Measurements from ENCODE around the gene PPP4C.

PPP4C gene

DNA sequence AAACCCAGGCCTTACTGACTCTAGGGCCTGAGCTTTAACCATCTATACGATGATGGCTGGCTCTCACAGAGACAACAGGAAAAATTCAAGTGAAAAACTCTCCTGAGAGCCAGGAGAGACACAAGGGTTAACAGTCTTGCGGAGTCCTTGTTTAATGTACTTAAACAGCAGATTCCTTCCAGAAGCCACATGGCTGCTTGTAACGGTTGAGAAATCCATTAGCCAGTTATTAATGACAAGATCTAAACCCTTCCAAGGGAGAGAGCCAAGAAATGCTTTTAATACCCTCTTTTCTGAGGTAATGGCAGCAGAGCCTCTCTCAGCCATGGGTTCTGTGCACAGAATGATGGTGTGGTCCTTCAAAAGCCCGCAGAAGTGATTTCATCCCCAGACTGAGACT, 15.4 kb upstream of the PPP4C start:
- DNase-seq = no peak

DNA sequence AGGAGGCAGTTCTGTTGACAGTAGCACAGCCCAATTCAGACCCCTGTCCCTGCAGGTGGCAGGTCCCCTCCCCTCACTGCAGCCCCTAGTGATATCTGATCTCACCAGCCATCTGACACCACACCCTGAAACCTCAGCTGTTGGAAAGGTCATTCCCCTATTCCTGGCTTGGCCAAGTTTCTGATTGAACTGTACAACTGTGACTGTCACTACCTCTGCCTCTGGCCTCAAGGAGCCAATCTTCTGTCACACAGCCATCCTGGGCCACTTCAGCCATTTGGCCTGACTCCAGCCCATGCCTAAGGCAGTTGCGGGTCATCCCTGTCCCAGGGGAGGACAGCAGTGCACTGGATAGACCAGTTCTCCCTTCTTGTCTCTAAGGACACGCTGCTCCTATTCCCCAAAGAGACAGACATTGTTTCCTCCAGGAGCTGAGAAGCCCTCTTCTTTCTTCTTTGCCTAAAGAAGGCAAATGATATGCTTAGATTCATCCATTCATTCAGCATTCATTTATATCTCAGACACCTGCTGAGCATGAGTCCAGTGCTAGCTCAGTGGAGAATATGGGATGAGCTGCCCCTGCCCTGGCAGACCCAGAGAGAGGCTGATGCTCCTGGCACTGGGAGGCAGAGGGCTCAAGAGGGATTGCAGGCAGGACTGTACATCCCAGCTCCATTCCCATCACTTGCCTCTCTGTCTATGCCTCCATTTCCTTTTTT, 14.8 kb upstream of the PPP4C start:
- DNase-seq = no peak

DNA sequence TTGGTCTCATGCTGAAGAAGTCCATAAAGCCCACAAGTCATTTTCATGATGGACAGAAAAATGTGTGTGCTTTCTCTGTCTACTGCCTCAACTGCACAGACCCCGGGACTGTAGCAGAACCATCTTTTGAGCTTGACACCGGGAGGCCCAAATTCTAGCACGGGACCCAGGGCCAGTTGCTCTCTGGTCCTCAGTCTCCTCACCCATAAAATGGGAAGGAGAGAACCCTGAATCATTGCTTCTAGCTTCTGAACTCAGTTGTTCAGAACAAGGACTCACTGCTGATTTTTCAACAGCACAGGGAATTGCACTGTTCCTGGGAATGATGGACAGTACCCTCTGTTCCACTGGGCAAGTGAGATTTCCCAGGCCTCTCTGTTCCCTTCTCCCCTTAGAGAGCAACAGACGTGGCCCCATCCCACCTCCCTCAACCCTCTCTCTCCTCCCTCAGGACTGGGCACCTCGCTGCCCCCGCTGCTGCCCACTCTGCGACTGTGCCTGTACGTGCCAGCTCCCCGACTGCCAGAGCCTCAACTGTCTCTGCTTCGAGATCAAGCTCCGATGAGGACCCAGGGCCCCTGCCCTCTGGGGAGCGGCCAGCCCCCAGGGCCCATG, 12.4 kb upstream of the PPP4C start:
- no peak for DNase-seq

DNA sequence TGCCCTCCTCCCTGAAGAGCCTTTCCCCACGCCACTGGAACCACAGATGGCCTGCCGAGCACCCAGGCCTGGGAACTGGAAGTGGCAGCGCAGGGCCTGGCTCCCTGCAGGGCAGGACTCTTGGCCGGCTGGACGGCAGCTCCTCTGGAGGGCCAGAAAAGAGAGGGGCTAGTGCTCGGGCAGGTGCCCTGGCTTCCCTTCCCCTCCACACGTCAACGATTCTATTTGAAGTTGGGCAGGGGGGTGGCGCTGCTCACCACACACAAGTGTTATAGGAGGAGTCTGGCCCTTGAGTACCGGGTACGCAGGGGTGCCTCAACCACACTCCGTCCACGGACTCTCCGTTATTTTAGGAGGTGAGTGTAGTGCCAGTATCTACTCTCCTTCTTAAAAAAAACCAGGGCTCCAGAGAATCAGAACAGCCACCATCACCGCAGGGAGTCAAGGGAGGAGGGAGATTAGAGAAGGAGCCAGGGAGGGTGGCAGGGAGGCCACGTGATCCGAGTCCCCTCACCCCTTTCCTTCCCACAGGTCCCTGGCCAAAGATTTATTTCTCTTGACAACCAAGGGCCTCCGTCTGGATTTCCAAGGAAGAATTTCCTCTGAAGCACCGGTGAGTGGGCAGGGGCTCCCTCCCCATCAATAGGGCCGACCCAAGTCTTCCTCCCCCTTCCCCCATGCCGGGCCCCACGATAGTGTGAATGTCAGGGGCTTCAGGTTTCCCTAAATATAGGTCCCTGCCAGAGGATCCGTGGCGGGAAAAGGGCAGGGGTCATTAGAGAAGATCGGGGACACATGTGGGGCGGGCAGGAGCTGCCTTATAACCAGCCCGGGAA, 11.7 kb upstream of the PPP4C start:
- peak; percentile 78 to 79 for DNase-seq

DNA sequence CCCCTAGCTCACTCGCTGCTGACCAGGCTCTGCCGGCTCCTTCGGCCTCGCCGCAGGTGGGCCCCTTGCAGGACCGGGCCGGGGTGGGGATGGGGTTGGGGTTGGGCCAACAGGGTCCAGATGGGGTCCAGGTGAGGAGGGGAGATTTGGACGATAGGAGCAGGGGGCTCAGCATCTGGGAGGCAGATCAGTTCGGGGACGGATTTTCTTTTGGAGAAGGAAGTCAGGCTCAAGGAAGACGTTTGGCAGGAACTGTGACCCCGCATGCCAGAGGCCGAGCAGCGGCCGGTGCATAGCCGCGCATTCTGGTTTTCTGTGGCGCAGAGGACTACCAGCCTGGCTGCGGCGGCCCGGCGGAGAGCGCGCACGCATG, 11.1 kb upstream of the PPP4C start:
- DNase-seq = no peak

DNA sequence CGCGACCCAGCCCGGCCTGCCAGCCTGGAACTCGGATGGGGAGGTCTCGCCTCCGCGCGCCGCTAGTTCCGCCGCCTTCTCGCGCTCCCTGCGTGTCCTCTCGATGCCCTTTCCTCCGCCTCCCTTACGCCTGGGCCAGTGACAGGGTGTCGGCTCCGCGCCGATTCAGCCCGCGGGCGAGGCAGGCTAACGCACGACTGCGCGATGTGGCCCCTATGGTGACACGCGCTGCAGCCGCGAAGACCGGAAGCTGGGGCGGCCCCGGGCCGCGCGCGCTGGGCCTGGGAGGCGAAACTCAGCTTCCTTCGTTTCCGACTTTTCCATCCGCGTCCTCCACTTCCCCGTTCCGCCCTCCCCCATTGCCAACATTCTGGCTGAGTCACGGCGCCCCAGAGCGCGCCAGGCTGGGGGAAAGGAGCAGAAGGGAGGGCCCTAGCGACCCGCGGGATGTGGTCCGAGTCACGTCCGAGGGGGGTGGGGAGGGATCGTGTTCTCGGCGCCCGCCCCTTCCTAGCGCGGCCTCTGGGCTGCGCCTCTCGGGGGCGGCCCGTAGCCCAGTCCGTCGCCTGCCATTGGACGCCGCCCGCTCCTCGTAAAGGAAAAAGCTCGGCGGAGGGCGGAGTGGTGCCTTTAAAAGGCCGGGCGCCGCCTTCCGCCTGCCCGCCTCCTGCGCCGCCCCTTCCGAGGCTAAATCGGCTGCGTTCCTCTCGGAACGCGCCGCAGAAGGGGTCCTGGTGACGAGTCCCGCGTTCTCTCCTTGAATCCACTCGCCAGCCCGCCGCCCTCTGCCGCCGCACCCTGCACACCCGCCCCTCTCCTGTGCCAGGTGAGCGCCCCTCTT, 10.5 kb upstream of the PPP4C start, which contains the start of gene ALDOA:
Gene ALDOA, plus strand, starts transcription at position 659 of the 841 bp plus-strand sequence. CDS start 1,138 bp downstream, outside the sequence.
- peak; percentile 95 for DNase-seq

DNA sequence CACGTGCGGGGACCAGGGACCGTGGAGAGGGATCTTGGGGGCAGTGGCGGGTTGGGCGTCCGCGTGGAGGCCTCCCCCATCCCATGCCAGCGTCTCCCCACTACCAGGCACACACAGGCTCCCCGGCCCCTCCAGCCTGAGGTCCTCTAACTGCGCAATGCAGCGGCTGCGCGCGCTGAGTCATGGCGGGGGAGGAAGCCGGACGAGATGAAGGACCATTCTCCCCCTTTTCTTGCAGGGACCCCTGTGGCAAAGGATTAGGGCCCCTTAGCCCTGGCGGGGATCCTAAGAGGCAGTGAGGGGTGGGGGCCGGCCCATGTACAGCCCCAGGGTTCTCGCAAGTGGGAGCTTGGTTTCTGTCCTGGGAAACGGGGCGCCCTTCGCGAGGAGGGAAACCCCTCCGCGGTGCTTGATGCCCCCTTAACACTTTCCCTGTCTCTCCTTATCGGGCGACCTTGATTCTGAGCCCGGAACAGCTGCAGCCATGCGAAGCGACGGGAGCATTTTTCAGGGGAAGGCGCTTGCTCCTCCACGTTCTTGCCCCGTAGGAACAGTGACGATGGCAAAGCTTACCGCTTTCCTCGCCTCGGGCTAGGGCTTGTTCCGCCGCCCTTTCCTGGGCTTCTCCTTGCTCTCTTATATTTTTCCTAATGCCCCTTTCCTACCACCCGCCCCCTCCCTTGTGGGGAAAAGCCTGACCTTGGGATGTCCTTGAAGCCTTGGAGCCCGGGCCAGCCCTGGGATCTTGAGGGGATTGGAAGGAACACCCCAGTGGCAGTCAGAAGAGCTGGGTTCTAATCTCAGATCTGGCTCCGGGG, 9.6 kb upstream of the PPP4C start:
- DNase-seq = no peak

DNA sequence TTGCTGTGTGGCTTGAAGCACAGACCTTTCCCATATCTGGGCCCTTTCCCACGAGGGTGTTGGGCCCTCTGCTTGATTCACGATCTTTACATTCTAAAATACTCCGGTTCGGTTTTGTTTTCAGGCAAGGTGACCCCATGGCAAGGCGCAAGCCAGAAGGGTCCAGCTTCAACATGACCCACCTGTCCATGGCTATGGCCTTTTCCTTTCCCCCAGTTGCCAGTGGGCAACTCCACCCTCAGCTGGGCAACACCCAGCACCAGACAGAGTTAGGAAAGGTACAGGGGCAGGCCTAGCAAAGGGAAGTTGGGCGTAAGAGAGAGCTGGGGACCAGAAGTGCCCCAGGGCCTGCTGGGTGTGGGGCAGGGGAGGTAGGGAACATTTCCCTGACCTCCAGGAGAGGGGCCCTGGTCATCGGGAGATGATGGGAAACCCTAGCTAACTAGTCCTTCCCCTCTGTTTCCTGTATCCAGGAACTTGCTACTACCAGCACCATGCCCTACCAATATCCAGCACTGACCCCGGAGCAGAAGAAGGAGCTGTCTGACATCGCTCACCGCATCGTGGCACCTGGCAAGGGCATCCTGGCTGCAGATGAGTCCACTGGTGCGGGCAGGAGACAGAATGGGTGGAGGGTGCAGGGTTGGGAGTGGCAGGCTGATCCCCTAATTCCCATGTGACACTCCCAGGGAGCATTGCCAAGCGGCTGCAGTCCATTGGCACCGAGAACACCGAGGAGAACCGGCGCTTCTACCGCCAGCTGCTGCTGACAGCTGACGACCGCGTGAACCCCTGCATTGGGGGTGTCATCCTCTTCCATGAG, 8.8 kb upstream of the PPP4C start:
- DNase-seq = no peak

DNA sequence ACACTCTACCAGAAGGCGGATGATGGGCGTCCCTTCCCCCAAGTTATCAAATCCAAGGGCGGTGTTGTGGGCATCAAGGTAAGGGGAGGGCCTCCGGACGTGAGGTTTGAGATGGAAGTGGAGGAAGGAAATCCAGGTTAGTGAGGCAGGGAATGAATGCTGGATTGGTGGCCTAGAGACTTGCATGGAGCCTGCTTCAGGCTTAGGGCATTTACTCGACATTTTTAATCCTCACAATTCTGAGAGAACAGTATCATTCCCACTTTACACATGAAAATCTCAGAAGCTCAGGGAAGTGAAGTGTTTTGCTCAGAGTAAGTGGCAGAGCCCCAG, 8.2 kb upstream of the PPP4C start:
- no peak for DNase-seq

DNA sequence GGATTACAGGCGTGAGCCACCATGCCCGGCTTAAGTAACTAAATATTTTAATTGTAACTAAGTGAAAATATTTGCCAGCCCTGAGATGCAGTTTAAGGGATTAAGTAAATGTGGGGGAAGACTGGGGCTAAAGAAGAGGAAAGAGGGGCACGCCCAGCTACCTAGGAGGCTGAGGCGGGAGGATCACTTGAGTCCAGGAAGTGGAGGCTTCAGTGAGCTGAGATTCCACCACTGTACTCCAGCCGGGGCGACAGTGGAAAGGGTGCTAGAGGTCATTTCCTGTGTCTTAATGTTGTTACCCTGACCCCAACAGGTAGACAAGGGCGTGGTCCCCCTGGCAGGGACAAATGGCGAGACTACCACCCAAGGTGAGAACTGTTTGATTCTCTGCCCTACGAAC, 7.5 kb upstream of the PPP4C start:
- DNase-seq = no peak

DNA sequence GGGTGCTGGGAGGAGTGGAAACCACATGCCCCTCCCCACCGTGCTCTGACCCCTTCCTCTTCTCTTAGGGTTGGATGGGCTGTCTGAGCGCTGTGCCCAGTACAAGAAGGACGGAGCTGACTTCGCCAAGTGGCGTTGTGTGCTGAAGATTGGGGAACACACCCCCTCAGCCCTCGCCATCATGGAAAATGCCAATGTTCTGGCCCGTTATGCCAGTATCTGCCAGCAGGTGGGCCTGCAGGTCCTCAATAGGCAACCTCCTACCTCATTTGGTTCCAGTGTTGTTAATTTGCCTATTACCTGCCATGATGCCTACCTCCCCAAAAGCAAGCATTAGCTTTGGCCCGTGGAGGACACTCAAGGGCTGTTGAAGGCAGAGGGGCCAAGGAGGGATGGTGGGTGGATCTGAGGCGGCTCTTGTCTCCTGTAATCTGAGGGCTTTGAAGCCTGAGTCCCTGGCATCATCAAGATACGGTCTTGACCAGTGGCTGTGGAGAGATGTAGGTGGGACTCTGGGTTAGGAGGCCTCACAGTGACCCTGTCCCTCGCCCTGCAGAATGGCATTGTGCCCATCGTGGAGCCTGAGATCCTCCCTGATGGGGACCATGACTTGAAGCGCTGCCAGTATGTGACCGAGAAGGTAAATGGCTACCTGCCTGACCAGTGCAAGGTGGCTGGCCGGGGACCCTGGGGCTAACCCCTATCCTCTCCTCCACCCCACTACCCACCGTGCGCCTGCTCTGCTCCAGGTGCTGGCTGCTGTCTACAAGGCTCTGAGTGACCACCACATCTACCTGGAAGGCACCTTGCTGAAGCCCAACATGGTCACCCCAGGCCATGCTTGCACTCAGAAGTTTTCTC, 6.8 kb upstream of the PPP4C start:
- DNase-seq = peak; percentile 62 to 66

DNA sequence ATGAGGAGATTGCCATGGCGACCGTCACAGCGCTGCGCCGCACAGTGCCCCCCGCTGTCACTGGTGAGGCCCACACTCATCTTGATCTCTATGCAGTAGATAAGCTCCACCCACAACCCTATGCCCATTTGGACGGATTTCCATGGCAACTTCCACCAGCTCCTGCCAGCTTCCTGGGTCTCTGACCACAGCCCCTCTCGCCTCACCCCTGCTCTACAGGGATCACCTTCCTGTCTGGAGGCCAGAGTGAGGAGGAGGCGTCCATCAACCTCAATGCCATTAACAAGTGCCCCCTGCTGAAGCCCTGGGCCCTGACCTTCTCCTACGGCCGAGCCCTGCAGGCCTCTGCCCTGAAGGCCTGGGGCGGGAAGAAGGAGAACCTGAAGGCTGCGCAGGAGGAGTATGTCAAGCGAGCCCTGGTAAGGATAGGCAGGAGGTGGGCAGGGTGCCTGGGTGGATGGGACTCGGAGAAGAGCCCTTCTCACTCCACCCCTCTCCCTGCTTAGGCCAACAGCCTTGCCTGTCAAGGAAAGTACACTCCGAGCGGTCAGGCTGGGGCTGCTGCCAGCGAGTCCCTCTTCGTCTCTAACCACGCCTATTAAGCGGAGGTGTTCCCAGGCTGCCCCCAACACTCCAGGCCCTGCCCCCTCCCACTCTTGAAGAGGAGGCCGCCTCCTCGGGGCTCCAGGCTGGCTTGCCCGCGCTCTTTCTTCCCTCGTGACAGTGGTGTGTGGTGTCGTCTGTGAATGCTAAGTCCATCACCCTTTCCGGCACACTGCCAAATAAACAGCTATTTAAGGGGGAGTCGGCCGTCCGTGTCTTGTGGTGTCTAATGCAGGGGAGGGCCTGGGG, 6.0 kb upstream of the PPP4C start:
- DNase-seq = no peak

DNA sequence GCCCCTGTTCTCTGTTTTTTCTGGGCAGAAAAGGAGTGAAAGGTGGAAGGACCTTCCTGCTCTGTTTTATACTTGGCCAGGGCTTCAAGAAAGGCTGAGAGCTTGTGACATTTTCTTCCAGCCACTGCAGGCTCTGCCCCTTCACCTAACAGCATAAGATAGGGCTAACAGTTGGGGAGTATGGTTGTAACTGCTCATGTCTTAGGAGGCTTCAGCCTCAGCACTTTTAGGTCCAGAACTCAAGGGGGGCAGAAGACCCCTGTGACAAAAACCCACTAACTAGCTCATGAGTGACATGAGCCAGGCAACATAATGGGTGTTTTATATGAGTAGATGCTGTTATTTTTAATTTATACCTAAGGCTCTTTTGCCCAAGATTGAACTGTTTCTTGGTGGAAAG, 5.3 kb upstream of the PPP4C start:
- no peak for DNase-seq

DNA sequence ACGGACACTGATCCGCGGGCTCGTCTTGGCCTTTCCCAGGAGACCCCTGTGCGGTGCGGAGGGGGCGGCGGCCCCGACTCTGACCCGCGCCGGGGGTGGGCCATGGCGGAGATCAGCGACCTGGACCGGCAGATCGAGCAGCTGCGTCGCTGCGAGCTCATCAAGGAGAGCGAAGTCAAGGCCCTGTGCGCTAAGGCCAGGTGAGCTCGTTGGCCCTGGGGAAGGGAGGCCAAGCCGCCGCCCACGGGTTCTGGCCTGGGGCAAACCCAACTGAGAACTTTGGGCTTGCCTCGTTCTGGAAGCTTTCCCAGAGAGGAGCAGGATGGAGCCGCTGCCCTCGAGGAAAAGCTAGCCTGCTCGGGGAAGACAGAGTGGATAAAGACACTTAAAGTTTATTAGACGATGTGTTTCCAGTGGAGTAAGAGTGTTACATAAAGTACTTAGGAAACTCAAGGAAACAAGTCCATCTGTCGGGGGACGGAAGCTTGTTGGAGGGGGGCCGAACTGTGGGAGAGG, 540 bp downstream of the PPP4C start:
- no peak for DNase-seq

DNA sequence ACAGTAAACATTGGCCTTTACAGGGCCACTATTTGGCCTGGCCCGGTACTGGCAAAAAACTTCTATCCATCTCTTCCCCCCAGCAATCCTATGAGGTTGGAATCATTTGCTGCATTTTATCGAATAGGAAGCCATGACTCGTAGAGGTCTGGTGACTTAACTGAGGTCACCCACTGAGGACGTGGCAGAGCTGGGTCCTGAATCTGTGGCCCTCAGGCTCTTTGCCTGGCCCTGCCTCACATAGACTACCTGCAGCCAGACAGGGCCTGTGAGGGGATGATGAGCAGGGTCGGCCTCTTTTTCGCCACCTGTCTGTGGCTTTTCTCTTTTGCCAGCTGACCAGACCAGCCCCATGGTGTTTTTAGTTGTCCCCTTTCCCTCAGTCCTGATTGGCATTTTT, 1.9 kb downstream of the PPP4C start:
- DNase-seq = no peak

DNA sequence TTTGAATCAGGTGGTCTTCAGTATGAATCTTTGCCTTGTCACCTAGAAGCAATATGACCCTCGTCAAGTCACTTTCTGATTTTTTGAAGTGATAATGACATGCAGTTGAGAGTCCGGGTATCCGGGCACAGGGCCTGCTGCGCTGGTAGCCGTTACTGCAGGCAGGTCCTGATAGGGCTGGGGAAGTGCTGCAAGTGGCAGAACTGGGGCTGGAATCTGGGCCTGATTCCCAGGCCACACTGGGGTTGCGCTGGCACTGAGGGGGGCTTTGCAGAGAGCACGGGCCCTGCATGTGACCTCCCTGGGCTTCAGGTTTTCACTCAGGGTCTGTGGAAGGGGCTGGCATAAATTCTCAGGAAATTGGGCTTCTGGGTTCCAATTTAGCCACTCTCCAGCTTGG, 3.0 kb downstream of the PPP4C start:
- DNase-seq = no peak

DNA sequence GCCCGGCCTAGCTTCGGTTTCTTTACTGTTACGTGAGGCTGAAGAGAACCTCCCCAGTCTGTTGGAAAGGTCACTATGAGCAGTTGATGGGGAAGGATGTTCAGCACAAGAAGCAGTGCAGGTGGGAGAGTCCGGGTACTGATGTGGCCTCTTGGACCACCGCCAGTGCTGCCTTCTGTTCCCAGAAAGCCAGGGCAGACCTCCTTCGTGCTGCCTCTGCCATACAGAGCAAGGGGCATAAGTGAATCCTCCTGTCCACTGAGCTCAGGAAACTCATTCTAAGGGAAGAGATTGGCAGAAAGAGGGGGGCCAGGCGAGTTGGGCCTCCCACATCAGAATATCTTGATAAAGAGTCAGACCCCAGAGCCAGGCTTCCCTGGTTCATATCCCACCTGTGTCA, 3.7 kb downstream of the PPP4C start:
- DNase-seq = no peak

DNA sequence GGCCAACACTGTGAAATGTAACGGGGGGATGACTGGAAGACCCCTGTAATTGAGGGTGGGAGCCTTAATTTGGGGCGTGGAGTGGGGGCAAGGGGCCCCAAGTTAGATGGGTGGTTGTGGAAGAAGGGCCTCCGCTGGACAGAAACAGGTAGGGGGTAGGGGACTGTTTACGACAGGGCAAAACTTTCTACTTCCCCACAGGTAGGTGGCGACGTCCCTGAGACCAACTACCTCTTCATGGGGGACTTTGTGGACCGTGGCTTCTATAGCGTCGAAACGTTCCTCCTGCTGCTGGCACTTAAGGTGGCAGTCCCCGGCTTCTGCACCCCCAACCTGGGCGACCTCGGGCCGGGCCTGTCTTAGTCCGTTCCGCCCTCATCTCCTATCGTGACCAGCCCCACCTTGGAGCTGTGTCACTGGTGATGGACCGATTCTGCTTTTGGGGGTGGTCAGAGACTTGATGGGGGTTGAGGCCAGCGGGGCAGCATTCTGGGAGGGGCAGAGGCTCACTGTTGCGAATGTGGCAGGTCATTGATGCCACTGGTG, 6.8 kb downstream of the PPP4C start:
- DNase-seq = no peak
